Measurements from ENCODE around the gene MYOM1.
"Not testable (repeated sequence)": the region's sequence is repeated elsewhere in the genome, so short reads cannot be mapped to it uniquely, and the experiment has no call there.

MYOM1 gene

GRCh38 chr18:3248658-3249359 lies 29.0 kb upstream of the MYOM1 start:
- no peak for DNase-seq (ENCODE audit: low read depth)

GRCh38 chr18:3248062-3248657 lies 28.4 kb upstream of the MYOM1 start:
- no peak for DNase-seq (ENCODE audit: low read depth)

- DNase-seq (ENCODE audit: low read depth), result peak; percentile 82
Observed at GRCh38 chr18:3247240-3248061, 27.7 kb upstream of the MYOM1 start, which contains the start of gene MYL12A. Gene MYL12A, plus strand, starts transcription at chr18:3247801. Its CDS starts 5,447 bp downstream, at chr18:3253248.

GRCh38 chr18:3246635-3247239 lies 27.0 kb upstream of the MYOM1 start:
- DNase-seq (ENCODE audit: low read depth), result no peak

GRCh38 chr18:3245853-3246634 lies 26.3 kb upstream of the MYOM1 start:
- peak; percentile 53 for DNase-seq (ENCODE audit: low read depth)

- no peak for DNase-seq (ENCODE audit: low read depth)
Observed at GRCh38 chr18:3245185-3245564, 25.4 kb upstream of the MYOM1 start.

GRCh38 chr18:3238742-3239141 lies 19.0 kb upstream of the MYOM1 start:
- DNase-seq (ENCODE audit: low read depth), result no peak

GRCh38 chr18:3236470-3236869 lies 16.7 kb upstream of the MYOM1 start:
- DNase-seq (ENCODE audit: low read depth), result no peak

GRCh38 chr18:3235846-3236245 lies 16.1 kb upstream of the MYOM1 start:
- DNase-seq (ENCODE audit: low read depth), result no peak

- DNase-seq (ENCODE audit: low read depth), result no peak
Observed at GRCh38 chr18:3234457-3234856, 14.7 kb upstream of the MYOM1 start.

GRCh38 chr18:3233433-3234168 lies 13.8 kb upstream of the MYOM1 start:
- DNase-seq (ENCODE audit: low read depth), result no peak

- no peak for DNase-seq (ENCODE audit: low read depth)
Observed at GRCh38 chr18:3233004-3233403, 13.2 kb upstream of the MYOM1 start.

- DNase-seq (ENCODE audit: low read depth), result no peak
Observed at GRCh38 chr18:3230401-3231334, 10.9 kb upstream of the MYOM1 start.

GRCh38 chr18:3226048-3226447 lies 6.3 kb upstream of the MYOM1 start:
- DNase-seq (ENCODE audit: low read depth), result no peak

- DNase-seq (ENCODE audit: low read depth), result no peak
Observed at GRCh38 chr18:3225588-3225987, 5.8 kb upstream of the MYOM1 start.

GRCh38 chr18:3224223-3224622 lies 4.5 kb upstream of the MYOM1 start:
- DNase-seq (ENCODE audit: low read depth), result no peak

- no peak for DNase-seq (ENCODE audit: low read depth)
Observed at GRCh38 chr18:3223356-3223755, 3.6 kb upstream of the MYOM1 start.

- no peak for DNase-seq (ENCODE audit: low read depth)
Observed at GRCh38 chr18:3221496-3221895, 1.7 kb upstream of the MYOM1 start.

GRCh38 chr18:3220868-3221267 lies 1.1 kb upstream of the MYOM1 start:
- DNase-seq (ENCODE audit: low read depth), result not testable (repeated sequence)

GRCh38 chr18:3219241-3219630 lies 532 bp downstream of the MYOM1 start:
- no peak for DNase-seq (ENCODE audit: low read depth)
